Hepatocyte (in vitro differentiated cells): ENCODE data around the gene STK11IP.

ENCODE experiments used
- EZH2 ChIP-seq: fragments of 200-600 bp; sonication (generic); IDR thresholded peaks from 2 replicates; pipeline ENCODE4 v1.6.1; 2016; ENCODE audit warnings: antibody characterized with exemption, mild to moderate bottlenecking, borderline replicate concordance
- TF ChIP-seq, protein P1 (sequence below): fragments of 200-600 bp; sonication (generic); IDR thresholded peaks from 2 replicates; pipeline ENCODE4 v1.5.1; 2016; ENCODE audit warnings: antibody characterized with exemption, mild to moderate bottlenecking; ENCODE audit not compliant: poor library complexity

DNA sequence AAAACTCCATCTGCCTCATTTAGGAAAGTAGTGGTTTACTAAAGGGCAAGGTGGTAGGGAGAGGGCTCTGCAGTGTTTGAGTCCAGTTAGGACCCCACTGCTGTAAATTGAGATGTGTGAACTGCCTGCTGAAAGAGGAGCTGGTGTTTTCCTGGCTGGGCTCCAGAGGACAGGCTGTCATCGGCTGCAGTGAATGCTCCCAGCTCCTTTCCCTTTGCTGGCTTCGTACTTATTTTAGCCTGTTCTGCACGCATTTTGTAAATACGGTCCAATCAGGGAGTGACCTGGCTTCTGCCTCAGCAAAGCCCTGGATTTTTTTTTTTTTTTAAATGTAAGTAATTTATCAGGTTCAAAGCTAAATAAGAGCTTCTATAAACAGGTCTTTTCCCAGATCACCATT is 67.3 kb downstream of the STK11IP start:
- TF ChIP-seq EZH2, result no peak
- TF ChIP-seq, protein P1, sequence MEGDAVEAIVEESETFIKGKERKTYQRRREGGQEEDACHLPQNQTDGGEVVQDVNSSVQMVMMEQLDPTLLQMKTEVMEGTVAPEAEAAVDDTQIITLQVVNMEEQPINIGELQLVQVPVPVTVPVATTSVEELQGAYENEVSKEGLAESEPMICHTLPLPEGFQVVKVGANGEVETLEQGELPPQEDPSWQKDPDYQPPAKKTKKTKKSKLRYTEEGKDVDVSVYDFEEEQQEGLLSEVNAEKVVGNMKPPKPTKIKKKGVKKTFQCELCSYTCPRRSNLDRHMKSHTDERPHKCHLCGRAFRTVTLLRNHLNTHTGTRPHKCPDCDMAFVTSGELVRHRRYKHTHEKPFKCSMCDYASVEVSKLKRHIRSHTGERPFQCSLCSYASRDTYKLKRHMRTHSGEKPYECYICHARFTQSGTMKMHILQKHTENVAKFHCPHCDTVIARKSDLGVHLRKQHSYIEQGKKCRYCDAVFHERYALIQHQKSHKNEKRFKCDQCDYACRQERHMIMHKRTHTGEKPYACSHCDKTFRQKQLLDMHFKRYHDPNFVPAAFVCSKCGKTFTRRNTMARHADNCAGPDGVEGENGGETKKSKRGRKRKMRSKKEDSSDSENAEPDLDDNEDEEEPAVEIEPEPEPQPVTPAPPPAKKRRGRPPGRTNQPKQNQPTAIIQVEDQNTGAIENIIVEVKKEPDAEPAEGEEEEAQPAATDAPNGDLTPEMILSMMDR, result no peak
